ENCODE measurements around the gene PHTF2.

GRCh38 chr7:77897004-77897547, 98.5 kb downstream of the PHTF2 start:
- TF ChIP-seq ZFX (IDR thresholded peaks at IDR 0.05) (no peak), CTCF (conservative IDR thresholded peaks at IDR 0.05) (no peak)

All from C4-2B (cell line).